ENCODE data around the gene SPP1. TPM values are rescaled to one million over a fixed set of nuclear protein-coding genes. Genes with fewer than 3 reads are reported as not detected.
"Not testable (repeated sequence)": the region's sequence is repeated elsewhere in the genome, so short reads cannot be mapped to it uniquely, and the experiment has no call there.

SPP1 gene
- total RNA-seq, 4 donors from 2014 or later: 1.0 to 16.7 (median 8.9) TPM

GRCh38 chr4:87933337-87933736 lies 42.2 kb upstream of the SPP1 start:
- 91 to 94% methylated on average over 1 of the region's 1 CpG for WGBS, 2 donors
- H3K36me3 ChIP-seq: no peaks in the 10 kb centered on the region
- H3K4me3 ChIP-seq (replicated peaks in 1 of 3): no peak overlapping the region
- H3K9me3 ChIP-seq: no peaks in the 10 kb centered on the region
- no peak for TF ChIP-seq CTCF (IDR thresholded peaks at IDR 0.05)
- TF ChIP-seq POLR2A (IDR thresholded peaks at IDR 0.05): no peak
- H3K27me3 ChIP-seq: no peaks in the 10 kb centered on the region
- H3K4me1 ChIP-seq: no peaks in the 10 kb centered on the region
- no peak overlapping the region for H3K27ac ChIP-seq
- no peak for DNase-seq
- intact Hi-C loops (cut with DNase I): no loop called here

DNA sequence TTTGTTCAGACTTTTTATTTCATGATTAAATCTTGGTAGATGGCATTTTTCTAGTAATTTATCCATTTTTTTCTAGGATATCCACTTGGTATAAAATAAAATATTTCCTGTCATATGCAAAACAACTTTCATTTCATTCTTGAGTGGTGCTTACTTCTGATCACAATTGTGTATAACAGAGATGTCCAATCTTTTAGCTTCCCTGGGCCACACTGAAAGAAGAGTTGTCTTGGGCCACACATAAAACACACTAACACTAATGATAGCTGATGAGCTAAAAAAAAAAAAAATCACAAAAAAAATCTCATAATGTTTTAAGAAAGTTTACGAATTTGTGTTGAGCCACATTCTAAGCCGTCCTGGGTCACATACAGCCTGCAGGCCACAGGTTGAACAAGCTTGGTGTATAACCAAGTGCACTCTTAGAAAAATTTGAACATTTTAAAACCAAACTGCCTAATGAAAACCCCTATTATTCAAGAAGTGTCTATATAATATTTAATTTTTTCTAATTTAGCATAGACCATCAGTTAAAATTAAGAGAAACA lies 41.3 kb upstream of the SPP1 start:
- intact Hi-C loops (cut with DNase I): no loop called here
- Histone ChIP-seq H3K36me3 (no peaks in the 10 kb centered on the region), H3K4me3 (replicated peaks in 1 of 3) (no peak overlapping the region), H3K27ac (no peak overlapping the region), H3K4me1 (no peaks in the 10 kb centered on the region), H3K9me3 (no peaks in the 10 kb centered on the region), H3K27me3 (no peaks in the 10 kb centered on the region)
- 92 to 94% methylated on average over 2 of the region's 2 CpGs for whole genome bisulfite sequencing, 2 donors
- TF ChIP-seq CTCF (IDR thresholded peaks at IDR 0.05) (no peak), POLR2A (IDR thresholded peaks at IDR 0.05) (no peak)
- no peak for DNase-seq

- H3K36me3 ChIP-seq: no peaks in the 10 kb centered on the region
- no peaks in the 10 kb centered on the region for H3K27me3 ChIP-seq
- 38 to 55% methylated on average over 2 of the region's 2 CpGs for WGBS, 2 donors
- no peaks in the 10 kb centered on the region for H3K4me1 ChIP-seq
- H3K27ac ChIP-seq: no peak overlapping the region
- H3K9me3 ChIP-seq: no peaks in the 10 kb centered on the region
- no peak for DNase-seq
- H3K4me3 ChIP-seq (replicated peaks in 1 of 3): no peak overlapping the region
- TF ChIP-seq CTCF (IDR thresholded peaks at IDR 0.05): no peak
- intact Hi-C loops (cut with DNase I): no loop called here
These were observed 40.5 kb upstream of the SPP1 start for GRCh38 chr4:87934973-87935372.

DNA sequence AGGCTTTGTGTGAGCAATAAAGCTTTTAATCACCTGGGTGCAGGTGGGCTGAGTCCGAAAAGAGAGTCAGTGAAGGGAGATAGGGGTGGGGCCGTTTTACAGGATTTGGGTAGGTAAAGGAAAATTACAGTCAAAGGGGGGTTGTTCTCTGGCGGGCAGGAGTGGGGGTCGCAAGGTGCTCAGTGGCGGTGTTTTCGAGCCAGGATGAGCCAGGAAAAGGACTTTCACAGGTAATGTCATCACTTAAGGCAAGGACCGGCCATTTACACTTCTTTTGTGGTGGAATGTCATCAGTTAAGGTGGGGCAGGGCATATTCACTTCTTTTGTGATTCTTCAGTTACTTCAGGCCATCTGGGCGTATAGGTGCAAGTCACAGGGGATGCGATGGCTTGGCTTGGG lies 39.6 kb upstream of the SPP1 start:
- intact Hi-C loops (cut with DNase I): not testable (repeated sequence)

GRCh38 chr4:87937523-87937922 lies 38.0 kb upstream of the SPP1 start:
- Histone ChIP-seq H3K4me3 (replicated peaks in 1 of 3) (no peak overlapping the region), H3K36me3 (no peaks in the 10 kb centered on the region), H3K27ac (no peak overlapping the region), H3K4me1 (no peaks in the 10 kb centered on the region), H3K27me3 (no peaks in the 10 kb centered on the region), H3K9me3 (no peaks in the 10 kb centered on the region)
- intact Hi-C loops (cut with DNase I): no loop called here
- DNase-seq: no peak
- TF ChIP-seq POLR2A (IDR thresholded peaks at IDR 0.05) (no peak), CTCF (IDR thresholded peaks at IDR 0.05) (no peak)
- WGBS, 2 donors: 96 to 100% methylated on average over 1 of the region's 1 CpG

More for the DNA sequence above, 39.6 kb upstream of the SPP1 start:
- H3K4me3 ChIP-seq (replicated peaks in 1 of 3); H3K27me3 ChIP-seq; DNase-seq; H3K27ac ChIP-seq; H3K36me3 ChIP-seq; H3K9me3 ChIP-seq; H3K4me1 ChIP-seq: not testable (repeated sequence)
- WGBS, 2 donors: 79 to 82% methylated on average over 7 to 9 of the region's 9 CpGs

DNA sequence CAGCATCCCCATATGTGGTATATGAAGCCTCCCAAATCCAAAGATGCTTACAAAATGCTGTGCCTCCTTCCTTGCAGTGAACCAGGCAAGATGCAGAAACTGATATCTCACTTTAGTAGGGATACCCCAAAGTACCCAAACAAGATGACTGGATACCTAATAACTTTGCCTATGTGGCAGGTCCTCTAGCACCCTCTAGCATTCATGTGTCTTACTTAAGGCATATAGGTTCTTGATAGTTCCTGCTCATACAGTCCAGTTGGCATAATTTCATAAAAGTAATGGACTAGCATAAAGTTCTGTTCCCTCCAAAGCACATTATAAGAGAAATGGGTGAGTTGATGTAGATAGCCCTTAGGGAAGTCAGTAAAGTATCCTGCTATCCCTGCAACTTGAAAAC lies 36.8 kb upstream of the SPP1 start:
- no peak for DNase-seq
- no peak overlapping the region for H3K27ac ChIP-seq
- H3K4me3 ChIP-seq (replicated peaks in 1 of 3): no peak overlapping the region
- H3K4me1 ChIP-seq: no peaks in the 10 kb centered on the region
- intact Hi-C loops (cut with DNase I): no loop called here
- no peaks in the 10 kb centered on the region for H3K36me3 ChIP-seq
- no peak for TF ChIP-seq CTCF (IDR thresholded peaks at IDR 0.05)
- TF ChIP-seq POLR2A (IDR thresholded peaks at IDR 0.05): no peak
- no peaks in the 10 kb centered on the region for H3K27me3 ChIP-seq
- no peaks in the 10 kb centered on the region for H3K9me3 ChIP-seq

All from thyroid gland (tissue), 4 donors.